Ishikawa (cell line): ENCODE results near the gene ERCC6L2.

Source experiments
- CEBPB ChIP-seq: IDR thresholded peaks from 2 replicates; pipeline ENCODE4 v1.6.1; 2012
- CREB1 ChIP-seq: IDR thresholded peaks from 2 replicates; pipeline ENCODE4 v1.6.1; 2012; ENCODE audit warnings: low read depth
- EGR1 ChIP-seq: IDR thresholded peaks from 2 replicates; pipeline ENCODE4 v1.6.1; 2012
- EP300 ChIP-seq: IDR thresholded peaks from 2 replicates; pipeline ENCODE4 v1.6.1; 2012; ENCODE audit warnings: borderline replicate concordance
- FOXM1 ChIP-seq: IDR thresholded peaks from 2 replicates; pipeline ENCODE4 v1.6.1; 2012; ENCODE audit warnings: low read depth, borderline replicate concordance
- NFIC ChIP-seq: IDR thresholded peaks from 2 replicates; pipeline ENCODE4 v1.6.1; 2012
- RAD21 ChIP-seq: IDR thresholded peaks from 2 replicates; pipeline ENCODE4 v1.6.1; 2012; ENCODE audit warnings: low read depth
- TAF1 ChIP-seq: IDR thresholded peaks from 2 replicates; pipeline ENCODE4 v1.6.1; 2012; ENCODE audit warnings: low read depth, mild to moderate bottlenecking
- TCF12 ChIP-seq: IDR thresholded peaks from 2 replicates; pipeline ENCODE4 v1.6.1; 2012; ENCODE audit warnings: low read depth
- TEAD4 ChIP-seq: IDR thresholded peaks from 2 replicates; pipeline ENCODE4 v1.6.1; 2012
- YY1 ChIP-seq: IDR thresholded peaks from 2 replicates; pipeline ENCODE4 v1.6.1; 2012; ENCODE audit warnings: low read depth
- ZBTB7A ChIP-seq: IDR thresholded peaks from 2 replicates; pipeline ENCODE4 v1.6.1; 2012; ENCODE audit warnings: low read depth
- TF ChIP-seq, protein P1 (sequence below): IDR thresholded peaks from 2 replicates; pipeline ENCODE4 v1.6.1; 2012
- TF ChIP-seq, protein P2 (sequence below): IDR thresholded peaks from 2 replicates; pipeline ENCODE4 v1.6.1; 2012; ENCODE audit warnings: low read depth, mild to moderate bottlenecking
- TF ChIP-seq, protein P3 (sequence below): IDR thresholded peaks from 2 replicates; pipeline ENCODE4 v1.6.1; 2012

ERCC6L2 gene

DNA sequence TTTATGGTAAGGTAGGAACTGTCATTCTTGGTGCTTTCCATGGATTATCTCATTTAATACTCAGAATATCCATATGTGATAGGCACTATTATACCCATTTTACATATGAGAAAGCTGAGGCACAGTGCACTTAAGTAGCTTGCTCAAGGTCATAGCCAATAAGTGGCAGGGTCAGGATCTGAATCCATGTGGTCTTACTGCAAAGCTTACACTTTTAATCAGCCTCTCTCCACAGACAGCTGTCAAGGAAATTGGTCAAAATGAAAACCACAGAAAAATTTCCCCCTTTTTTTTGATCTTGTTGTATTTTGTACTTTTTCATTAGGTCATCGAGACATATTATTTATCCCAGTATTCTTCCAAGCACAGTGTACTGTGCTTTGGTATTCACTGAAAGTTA, 78.5 kb downstream of the ERCC6L2 start:
- no peak for TF ChIP-seq TCF12
- TF ChIP-seq, protein P1, sequence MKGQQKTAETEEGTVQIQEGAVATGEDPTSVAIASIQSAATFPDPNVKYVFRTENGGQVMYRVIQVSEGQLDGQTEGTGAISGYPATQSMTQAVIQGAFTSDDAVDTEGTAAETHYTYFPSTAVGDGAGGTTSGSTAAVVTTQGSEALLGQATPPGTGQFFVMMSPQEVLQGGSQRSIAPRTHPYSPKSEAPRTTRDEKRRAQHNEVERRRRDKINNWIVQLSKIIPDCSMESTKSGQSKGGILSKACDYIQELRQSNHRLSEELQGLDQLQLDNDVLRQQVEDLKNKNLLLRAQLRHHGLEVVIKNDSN = no peak
- TF ChIP-seq CREB1 = no peak
- TF ChIP-seq, protein P2, sequence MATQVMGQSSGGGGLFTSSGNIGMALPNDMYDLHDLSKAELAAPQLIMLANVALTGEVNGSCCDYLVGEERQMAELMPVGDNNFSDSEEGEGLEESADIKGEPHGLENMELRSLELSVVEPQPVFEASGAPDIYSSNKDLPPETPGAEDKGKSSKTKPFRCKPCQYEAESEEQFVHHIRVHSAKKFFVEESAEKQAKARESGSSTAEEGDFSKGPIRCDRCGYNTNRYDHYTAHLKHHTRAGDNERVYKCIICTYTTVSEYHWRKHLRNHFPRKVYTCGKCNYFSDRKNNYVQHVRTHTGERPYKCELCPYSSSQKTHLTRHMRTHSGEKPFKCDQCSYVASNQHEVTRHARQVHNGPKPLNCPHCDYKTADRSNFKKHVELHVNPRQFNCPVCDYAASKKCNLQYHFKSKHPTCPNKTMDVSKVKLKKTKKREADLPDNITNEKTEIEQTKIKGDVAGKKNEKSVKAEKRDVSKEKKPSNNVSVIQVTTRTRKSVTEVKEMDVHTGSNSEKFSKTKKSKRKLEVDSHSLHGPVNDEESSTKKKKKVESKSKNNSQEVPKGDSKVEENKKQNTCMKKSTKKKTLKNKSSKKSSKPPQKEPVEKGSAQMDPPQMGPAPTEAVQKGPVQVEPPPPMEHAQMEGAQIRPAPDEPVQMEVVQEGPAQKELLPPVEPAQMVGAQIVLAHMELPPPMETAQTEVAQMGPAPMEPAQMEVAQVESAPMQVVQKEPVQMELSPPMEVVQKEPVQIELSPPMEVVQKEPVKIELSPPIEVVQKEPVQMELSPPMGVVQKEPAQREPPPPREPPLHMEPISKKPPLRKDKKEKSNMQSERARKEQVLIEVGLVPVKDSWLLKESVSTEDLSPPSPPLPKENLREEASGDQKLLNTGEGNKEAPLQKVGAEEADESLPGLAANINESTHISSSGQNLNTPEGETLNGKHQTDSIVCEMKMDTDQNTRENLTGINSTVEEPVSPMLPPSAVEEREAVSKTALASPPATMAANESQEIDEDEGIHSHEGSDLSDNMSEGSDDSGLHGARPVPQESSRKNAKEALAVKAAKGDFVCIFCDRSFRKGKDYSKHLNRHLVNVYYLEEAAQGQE = no peak
- no peak for TF ChIP-seq FOXM1
- TF ChIP-seq EGR1 = no peak
- no peak for TF ChIP-seq TEAD4
- TF ChIP-seq NFIC = no peak
- TF ChIP-seq TAF1 = no peak
- TF ChIP-seq EP300 = no peak
- no peak for TF ChIP-seq RAD21
- TF ChIP-seq CEBPB = no peak
- TF ChIP-seq YY1 = no peak

DNA sequence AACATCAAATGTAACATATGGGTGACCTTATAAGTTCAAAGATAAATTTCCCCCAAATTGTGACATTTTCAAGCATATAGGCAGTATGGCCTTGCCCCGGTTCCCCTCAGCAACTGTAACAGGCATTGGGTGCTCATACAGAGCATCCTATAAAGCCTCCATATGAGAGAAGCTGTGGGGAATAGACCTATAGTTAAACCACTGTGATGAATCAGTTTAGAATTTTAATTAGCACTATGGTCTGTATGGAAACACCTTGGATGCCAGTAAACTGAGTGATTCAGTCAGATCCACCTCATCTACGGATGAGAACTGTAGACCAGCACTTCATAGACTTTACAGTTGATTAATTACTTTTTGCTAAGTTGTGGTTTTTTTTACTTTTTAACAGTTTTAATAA, 79.4 kb downstream of the ERCC6L2 start:
- TF ChIP-seq FOXM1 = no peak
- no peak for TF ChIP-seq EP300
- TF ChIP-seq, protein P3, sequence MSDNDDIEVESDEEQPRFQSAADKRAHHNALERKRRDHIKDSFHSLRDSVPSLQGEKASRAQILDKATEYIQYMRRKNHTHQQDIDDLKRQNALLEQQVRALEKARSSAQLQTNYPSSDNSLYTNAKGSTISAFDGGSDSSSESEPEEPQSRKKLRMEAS = no peak
- TF ChIP-seq TEAD4 = no peak
- TF ChIP-seq CREB1 = no peak
- TF ChIP-seq, protein P2 = no peak
- TF ChIP-seq TAF1 = no peak
- no peak for TF ChIP-seq TCF12
- TF ChIP-seq, protein P1 = no peak
- TF ChIP-seq CEBPB = no peak

DNA sequence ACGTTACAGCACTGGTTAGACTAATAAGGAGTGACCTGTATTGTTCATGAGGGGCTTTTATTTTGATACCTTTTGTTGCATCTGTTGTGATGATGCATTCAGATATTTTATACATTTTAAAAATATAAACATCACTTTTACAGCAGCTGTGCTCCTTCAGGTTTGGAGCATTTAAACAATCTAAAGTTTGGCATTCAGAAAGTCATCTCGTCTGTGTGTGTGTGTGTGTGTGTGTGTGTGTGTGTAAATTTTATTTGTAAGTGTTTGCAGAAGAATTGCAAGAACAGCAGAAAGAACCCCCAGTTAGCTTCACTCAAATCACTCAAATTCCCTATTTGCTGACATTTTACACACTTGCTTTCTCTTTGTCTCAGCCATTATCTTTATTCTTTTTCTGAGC, 87.4 kb downstream of the ERCC6L2 start:
- TF ChIP-seq FOXM1 (no peak), TCF12 (no peak), TAF1 (no peak), ZBTB7A (no peak), EGR1 (no peak), NFIC (no peak), TEAD4 (no peak), RAD21 (no peak), CEBPB (no peak), EP300 (no peak), YY1 (no peak), CREB1 (no peak)
- TF ChIP-seq, protein P1 = no peak
- TF ChIP-seq, protein P2 = no peak
- TF ChIP-seq, protein P3 = no peak

DNA sequence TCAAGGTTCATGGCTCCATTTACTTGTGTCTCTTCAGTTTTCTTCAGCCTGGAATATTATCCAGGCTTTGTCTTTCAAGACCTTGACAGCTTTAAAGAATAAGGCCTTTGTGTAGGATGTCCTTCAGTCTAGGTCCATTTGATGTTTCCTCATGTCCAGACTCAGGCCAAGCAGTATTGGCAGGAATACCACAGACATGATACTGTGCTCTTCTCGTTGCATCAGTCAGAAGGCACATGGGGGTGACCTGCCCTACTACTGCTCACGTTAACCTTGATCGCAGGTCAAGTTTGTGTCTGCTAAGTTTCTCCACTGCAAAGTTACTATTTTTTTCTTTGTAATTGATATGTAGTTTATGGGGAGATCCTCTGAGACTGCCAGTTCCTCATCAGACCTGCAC, 88.2 kb downstream of the ERCC6L2 start:
- TF ChIP-seq CREB1 (no peak), YY1 (no peak), EGR1 (no peak), TAF1 (no peak), FOXM1 (no peak), TEAD4 (no peak), TCF12 (no peak)
- TF ChIP-seq, protein P3 = no peak
